Omental fat pad (tissue), 4 donors: ENCODE data around the gene TSNAX. TPM values are rescaled to one million over a fixed set of nuclear protein-coding genes. Genes with fewer than 3 reads are reported as not detected.

Source experiments
- ATAC-seq: fragments of 150-250 bp; one replicate; pipeline ENCODE4 v1.9.1; 2016; ENCODE audit warnings: mild to moderate bottlenecking, moderate library complexity; ENCODE audit not compliant: low FRiP score
- DNase-seq: peaks from one replicate; pipeline ENCODE4 v3.0.0-alpha.2; 2019; ENCODE audit warnings: low spot score
- total RNA-seq, 4 donors: library from RNA; depleted of rRNA; stranded (reverse); fragments of >200 nt; gene quantifications; one replicate each; pipeline ENCODE4 v1.1.0, GENCODE V29; 2016
- TF ChIP-seq, protein P1 (sequence below), 3 donors: fragments of 450-650 bp; IDR thresholded peaks; one replicate each; pipeline ENCODE4 v1.5.1; 2016 to 2017; ENCODE audit warnings: antibody characterized with exemption in 3 of 3, mild to moderate bottlenecking in 3 of 3, moderate library complexity in 2 of 3

The TSNAX gene
- total RNA-seq, 4 donors from 2014 or later: 17.1 to 25.2 (median 20.1) TPM

- TF ChIP-seq, protein P1, sequence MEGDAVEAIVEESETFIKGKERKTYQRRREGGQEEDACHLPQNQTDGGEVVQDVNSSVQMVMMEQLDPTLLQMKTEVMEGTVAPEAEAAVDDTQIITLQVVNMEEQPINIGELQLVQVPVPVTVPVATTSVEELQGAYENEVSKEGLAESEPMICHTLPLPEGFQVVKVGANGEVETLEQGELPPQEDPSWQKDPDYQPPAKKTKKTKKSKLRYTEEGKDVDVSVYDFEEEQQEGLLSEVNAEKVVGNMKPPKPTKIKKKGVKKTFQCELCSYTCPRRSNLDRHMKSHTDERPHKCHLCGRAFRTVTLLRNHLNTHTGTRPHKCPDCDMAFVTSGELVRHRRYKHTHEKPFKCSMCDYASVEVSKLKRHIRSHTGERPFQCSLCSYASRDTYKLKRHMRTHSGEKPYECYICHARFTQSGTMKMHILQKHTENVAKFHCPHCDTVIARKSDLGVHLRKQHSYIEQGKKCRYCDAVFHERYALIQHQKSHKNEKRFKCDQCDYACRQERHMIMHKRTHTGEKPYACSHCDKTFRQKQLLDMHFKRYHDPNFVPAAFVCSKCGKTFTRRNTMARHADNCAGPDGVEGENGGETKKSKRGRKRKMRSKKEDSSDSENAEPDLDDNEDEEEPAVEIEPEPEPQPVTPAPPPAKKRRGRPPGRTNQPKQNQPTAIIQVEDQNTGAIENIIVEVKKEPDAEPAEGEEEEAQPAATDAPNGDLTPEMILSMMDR (IDR thresholded peaks at IDR 0.05): no peak
- no peak for DNase-seq
These were observed 21.4 kb downstream of the TSNAX start for GRCh38 chr1:231549733-231550447.

DNA sequence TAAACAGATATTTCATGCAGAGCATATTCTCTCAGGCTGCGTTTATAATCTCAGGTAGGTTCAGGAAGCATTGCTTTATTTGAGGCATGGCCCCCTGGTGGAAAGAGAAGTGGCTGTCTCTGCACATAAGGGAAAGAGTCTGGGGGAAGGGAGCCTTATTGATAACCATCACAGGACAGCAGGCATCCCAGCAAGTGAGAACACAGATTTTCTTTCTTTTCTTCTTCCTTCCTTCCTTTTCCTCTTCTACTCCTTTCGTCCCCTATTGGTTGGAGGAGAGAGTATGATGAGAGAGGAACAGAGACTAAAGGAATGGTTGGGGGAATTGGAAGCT is 21.9 kb downstream of the TSNAX start:
- TF ChIP-seq, protein P1 (IDR thresholded peaks at IDR 0.05): no peak
- DNase-seq (no peak), ATAC-seq (no peak)

More at GRCh38 chr1:231549733-231550447, 21.4 kb downstream of the TSNAX start:
- no peak for ATAC-seq

DNA sequence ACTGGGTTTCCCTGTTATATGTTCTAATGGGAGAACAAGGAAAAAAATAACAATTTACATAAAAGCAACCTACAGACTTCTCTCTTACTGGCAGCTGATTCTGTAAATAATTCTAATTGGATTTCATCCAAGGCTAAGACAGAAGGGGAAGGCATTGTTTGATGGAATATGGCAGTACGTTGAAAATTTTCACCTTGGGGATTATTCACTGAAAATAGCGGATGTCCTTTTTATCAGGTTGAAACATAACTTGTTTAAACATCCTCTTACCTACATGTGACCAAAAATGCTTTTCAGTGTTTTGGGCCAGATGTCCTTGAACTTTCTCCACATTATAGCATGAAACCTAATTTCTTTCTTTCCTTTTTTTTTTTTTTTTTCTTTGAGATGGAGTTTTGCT is 24.9 kb downstream of the TSNAX start:
- TF ChIP-seq, protein P1 (IDR thresholded peaks at IDR 0.05): no peak
- DNase-seq (no peak), ATAC-seq (no peak)

GRCh38 chr1:231554969-231555368 is 26.5 kb downstream of the TSNAX start:
- no peak for DNase-seq
- ATAC-seq: no peak
- TF ChIP-seq, protein P1 (IDR thresholded peaks at IDR 0.05): no peak

DNA sequence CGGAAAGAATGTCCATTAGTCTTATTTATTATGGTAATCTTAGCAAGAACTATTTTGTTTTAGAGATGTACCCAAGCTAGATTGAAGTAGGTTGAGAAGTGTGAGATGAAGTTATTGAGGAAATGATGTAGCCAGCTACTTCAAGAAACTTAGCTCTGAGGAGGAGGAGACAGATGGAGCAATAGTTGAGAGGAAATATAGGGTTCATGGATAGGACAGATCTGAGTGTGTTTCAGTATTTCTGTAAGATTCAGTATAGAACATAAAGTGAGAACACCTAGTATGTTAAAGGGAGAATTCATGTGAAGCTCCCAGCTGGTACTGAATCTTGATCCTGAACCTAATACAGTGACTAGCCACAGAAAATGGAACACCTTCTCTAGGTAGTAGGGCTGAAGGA is 28.9 kb downstream of the TSNAX start:
- TF ChIP-seq, protein P1 (IDR thresholded peaks at IDR 0.05): no peak
- DNase-seq (no peak), ATAC-seq (no peak)

GRCh38 chr1:231557898-231558707 is 29.6 kb downstream of the TSNAX start:
- ATAC-seq (no peak), DNase-seq (no peak)
- TF ChIP-seq, protein P1 (IDR thresholded peaks at IDR 0.05): no peak
